Tibial artery (tissue), 4 donors: ENCODE measurements around the gene RASGRF1.

Experiments
- DNase-seq, 2 donors: peaks; one replicate each; pipeline ENCODE4 v3.0.0-alpha.2; 2019
- H3K27ac ChIP-seq, 2 donors: fragments of 200-600 bp; sonication (generic) in 1 of 2; 1 replicate in 1 of 2; 2 replicates in 1 of 2; pipeline ENCODE4 v1.5.1; 2018 to 2019; ENCODE audit warnings: mild to moderate bottlenecking in 1 of 2
- H3K27me3 ChIP-seq, 2 donors: fragments of 200-600 bp; sonication (generic) in 1 of 2; one replicate each; pipeline versions ENCODE4 v1.5.1 to v1.6.0; 2016 to 2019
- H3K36me3 ChIP-seq, 3 donors: fragments of 200-600 bp; sonication (generic) in 2 of 3; one replicate each; pipeline ENCODE4 v1.5.1; 2016 to 2019; ENCODE audit warnings: mild to moderate bottlenecking in 2 of 3
- H3K4me1 ChIP-seq, 4 donors: fragments of 200-600 bp; sonication (generic) in 2 of 4; 1 replicate in 3 of 4; 2 replicates in 1 of 4; pipeline ENCODE4 v1.5.1; 2016 to 2019
- H3K4me3 ChIP-seq, 2 donors: fragments of 200-600 bp; sonication (generic) in 1 of 2; 1 replicate in 1 of 2; 2 replicates in 1 of 2; pipeline ENCODE4 v1.5.1; 2018 to 2019; ENCODE audit warnings: mild to moderate bottlenecking in 2 of 2
- H3K9me3 ChIP-seq, 3 donors: fragments of 200-600 bp; sonication (generic) in 1 of 3; one replicate each; pipeline ENCODE4 v1.5.1; 2016 to 2019
- intact Hi-C: fragments of 100-400 bp; cut with DNase I; formaldehyde crosslinking; loops from one replicate; pipeline ENCODE4 v1.15.0; 2023; ENCODE audit warnings: low total_unique reads
- TF ChIP-seq, protein P1 (sequence below), 2 experiments: fragments of 200-600 bp in 1 of 2; fragments of 450-650 bp in 1 of 2; IDR thresholded peaks; one replicate each; pipeline ENCODE4 v1.5.1; 2017 to 2019; ENCODE audit warnings: antibody characterized with exemption in 2 of 2, mild to moderate bottlenecking in 1 of 2, moderate library complexity in 1 of 2

RASGRF1 gene

DNA sequence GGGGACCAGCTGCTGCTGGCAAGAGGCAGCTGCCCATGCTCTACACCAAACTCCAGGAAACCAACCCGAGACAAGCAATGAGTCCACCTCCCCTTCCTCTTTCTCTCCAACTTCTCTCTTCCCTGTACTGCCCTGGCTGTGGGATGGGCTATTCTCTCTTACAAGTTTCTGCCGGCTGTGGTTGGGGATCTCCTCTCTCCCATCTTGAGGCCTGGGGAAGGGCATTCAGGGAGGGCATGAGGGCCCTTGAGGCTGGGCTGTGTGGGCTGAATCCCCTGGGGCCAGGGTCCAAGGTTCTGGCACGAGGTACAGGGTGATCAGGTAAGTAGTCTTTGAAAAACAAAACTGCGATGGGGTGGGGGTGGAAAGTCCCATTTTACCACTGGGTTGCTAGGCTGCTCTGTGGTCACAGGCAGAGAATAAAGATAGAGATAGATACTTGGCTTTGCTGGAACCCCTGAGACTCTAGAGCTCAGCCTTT is 113.4 kb downstream of the RASGRF1 start:
- Histone ChIP-seq H3K4me1 (no peaks in the 10 kb centered on the region), H3K36me3 (no peaks in the 10 kb centered on the region), H3K4me3 (no peak overlapping the region), H3K27me3 (peaks cover 0 to 15% of the 10 kb centered on the region in 2 donors), H3K9me3 (no peaks in the 10 kb centered on the region), H3K27ac (no peak overlapping the region)
- intact Hi-C loops, result no loop called here
- TF ChIP-seq, protein P1, sequence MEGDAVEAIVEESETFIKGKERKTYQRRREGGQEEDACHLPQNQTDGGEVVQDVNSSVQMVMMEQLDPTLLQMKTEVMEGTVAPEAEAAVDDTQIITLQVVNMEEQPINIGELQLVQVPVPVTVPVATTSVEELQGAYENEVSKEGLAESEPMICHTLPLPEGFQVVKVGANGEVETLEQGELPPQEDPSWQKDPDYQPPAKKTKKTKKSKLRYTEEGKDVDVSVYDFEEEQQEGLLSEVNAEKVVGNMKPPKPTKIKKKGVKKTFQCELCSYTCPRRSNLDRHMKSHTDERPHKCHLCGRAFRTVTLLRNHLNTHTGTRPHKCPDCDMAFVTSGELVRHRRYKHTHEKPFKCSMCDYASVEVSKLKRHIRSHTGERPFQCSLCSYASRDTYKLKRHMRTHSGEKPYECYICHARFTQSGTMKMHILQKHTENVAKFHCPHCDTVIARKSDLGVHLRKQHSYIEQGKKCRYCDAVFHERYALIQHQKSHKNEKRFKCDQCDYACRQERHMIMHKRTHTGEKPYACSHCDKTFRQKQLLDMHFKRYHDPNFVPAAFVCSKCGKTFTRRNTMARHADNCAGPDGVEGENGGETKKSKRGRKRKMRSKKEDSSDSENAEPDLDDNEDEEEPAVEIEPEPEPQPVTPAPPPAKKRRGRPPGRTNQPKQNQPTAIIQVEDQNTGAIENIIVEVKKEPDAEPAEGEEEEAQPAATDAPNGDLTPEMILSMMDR (IDR thresholded peaks at IDR 0.05), result no peak
- DNase-seq, result no peak

DNA sequence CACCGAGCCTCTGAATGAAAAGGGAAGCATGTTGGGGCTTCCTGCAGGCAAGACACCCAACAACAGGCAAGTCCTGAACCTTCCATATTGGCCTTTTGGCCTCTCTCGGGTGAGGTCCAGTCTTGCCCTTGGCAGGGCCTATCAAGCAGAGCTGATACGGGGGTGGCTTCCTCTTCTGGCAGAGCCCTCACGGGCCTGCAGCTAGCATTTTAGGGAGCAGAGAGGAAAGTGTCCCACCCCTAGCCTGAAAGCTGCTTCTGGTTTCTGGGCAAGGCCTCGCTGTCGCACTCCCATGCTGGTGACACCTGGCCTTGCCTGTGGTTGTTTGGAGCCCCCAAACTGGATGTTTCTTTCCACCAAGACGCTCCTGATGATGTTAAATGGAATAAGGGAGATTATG is 113.9 kb downstream of the RASGRF1 start:
- Histone ChIP-seq H3K4me1 (no peaks in the 10 kb centered on the region), H3K4me3 (no peak overlapping the region), H3K9me3 (no peaks in the 10 kb centered on the region), H3K27me3 (peaks cover 0 to 15% of the 10 kb centered on the region in 2 donors), H3K36me3 (no peaks in the 10 kb centered on the region), H3K27ac (no peak overlapping the region)
- DNase-seq, result no peak
- intact Hi-C loops, result no loop called here
- TF ChIP-seq, protein P1 (IDR thresholded peaks at IDR 0.05), result no peak

DNA sequence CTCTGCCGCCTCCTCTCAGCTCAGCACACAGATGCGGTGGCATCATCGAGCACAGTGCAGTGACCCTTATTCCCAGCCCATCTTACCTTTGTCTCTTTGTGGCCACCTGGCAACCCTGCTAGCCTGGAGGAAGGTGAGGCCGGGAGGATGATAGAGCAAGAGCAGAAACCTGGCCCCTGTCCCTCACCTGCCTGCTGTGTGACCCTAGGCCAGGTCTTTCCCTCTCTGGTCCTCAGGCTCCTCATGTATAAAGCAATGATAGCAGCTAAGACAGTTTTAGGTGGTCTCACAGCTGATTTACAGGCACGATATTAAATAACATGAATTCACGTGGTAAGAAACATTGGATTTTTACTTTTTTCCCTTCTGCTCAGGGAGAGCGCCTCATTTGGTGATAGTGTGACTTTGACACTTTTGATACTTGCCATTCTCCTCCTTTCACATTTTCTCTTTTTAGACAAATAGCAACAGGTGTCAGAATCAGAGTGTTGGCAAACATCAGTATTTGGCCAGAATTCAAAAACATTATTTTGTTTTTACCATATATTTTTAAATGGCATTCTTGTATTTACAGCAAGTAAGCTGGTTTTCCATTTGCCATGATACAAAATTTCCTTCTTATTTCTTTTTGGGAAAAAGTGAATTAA is 116.2 kb downstream of the RASGRF1 start:
- Histone ChIP-seq H3K27ac (no peak overlapping the region), H3K27me3 (peaks cover 0 to 15% of the 10 kb centered on the region in 2 donors), H3K4me1 (peaks cover 0 to 16% (median 4%) of the 10 kb centered on the region in 4 donors), H3K36me3 (no peaks in the 10 kb centered on the region), H3K9me3 (no peaks in the 10 kb centered on the region), H3K4me3 (no peak overlapping the region)
- intact Hi-C loops, result no loop called here
- no peak for DNase-seq
- TF ChIP-seq, protein P1 (IDR thresholded peaks at IDR 0.05), result no peak

DNA sequence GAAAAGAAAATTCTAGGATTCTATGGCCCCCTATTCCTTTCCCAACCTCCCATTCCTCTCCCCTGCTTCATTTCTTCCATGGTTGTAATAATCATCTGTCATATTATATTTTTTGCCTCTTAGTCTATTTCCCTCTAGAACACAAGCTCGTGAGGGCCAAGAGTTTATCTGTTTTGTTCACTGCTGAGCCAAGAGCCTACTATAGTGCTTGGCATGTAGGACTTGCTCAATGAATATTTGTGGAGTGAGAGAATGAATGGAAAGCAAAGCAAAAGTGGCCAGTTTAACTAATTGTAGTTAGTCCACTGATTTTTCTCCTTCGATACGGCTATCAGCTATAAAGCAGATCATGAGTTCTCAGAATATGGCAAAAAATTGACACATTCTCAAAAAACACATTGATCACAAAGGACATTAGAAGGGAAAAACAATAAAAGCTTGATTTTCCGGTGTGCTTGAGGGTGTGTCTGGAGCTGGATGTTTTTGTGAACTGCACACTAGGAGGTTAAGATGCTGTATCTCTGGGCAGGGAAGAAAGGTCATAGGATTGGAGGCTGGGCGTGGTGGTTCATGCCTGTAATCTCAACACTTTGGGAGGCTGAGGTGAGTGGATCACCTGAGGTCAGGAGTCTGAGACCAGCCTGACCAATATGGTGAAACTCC is 120.8 kb downstream of the RASGRF1 start:
- no peaks in the 10 kb centered on the region for H3K36me3 ChIP-seq
- intact Hi-C loops, result no loop called here
- DNase-seq, result no peak
- no peak overlapping the region for H3K27ac ChIP-seq
- H3K4me3 ChIP-seq, result no peak overlapping the region
- H3K27me3 ChIP-seq, result no peaks in the 10 kb centered on the region
- H3K9me3 ChIP-seq, result no peaks in the 10 kb centered on the region
- TF ChIP-seq, protein P1 (IDR thresholded peaks at IDR 0.05), result no peak
- H3K4me1 ChIP-seq, result peaks cover 0 to 16% (median 4%) of the 10 kb centered on the region in 4 donors

DNA sequence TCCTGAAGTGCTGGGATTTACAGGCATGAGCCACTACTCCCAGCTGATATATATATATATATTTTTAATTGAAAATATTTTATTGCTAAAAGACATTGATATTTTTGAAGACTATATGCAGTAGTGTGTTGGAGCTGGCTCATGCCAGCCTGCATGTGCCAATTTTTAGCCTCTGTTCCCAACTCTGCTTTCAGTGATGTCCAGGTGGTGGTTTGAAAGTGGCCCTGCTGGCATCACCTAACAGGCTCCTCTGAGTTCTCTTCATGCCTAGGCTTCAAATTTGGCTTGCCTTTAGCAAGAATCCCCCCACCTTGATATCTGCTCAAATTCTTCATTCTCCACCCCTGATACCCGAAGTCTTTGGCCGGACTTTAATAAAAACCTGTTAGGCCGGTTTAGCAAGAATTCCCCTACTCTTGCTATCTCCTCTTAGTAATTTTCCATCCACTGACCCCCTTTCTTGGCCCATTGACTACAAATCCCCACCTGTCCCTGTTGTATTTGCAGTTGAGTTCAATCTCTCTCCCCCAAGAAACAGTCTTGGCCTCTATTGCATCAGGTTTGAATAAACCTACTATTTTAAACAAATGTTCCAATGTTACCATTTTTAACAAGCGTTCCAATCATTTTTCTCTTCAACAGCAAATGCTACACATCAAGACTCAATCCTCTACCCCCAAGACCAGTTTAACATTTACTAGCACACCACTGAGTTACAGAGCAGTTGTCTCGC is 121.9 kb downstream of the RASGRF1 start:
- H3K27me3 ChIP-seq, result no peaks in the 10 kb centered on the region
- no peaks in the 10 kb centered on the region for H3K36me3 ChIP-seq
- H3K4me1 ChIP-seq, result peaks cover 0 to 16% (median 4%) of the 10 kb centered on the region in 4 donors
- no peak overlapping the region for H3K4me3 ChIP-seq
- TF ChIP-seq, protein P1 (IDR thresholded peaks at IDR 0.05), result no peak
- intact Hi-C loops, result no loop called here
- DNase-seq, result no peak
- H3K27ac ChIP-seq, result no peak overlapping the region
- H3K9me3 ChIP-seq, result no peaks in the 10 kb centered on the region
